Activated CD8-positive, alpha-beta T cell treated with anti-CD3 and anti-CD28 coated beads, Interleukin-2, amount 10 ng/mL, durations not matched to agents 7 days and 5 days (primary cell): ENCODE data around the gene SNCA. TPM values are rescaled to one million over a fixed set of nuclear protein-coding genes. Genes with fewer than 3 reads are reported as not detected.
A peak's percentile ranks its signal among the peaks of the same experiment; 100 is the strongest.

Experiments used
- ATAC-seq: fragments of 150-1000 bp; cut with Tn5 transposase; one replicate; pipeline ENCODE4 v1.10.0; 2021; ENCODE audit warnings: moderate library complexity
- CTCF ChIA-PET: fragments of 350-600 bp; sonication (Branson Sonifier 250); formaldehyde crosslinking; loops from one replicate; lab custom pipeline; 2021; ENCODE audit warnings: antibody characterized with exemption; lab: Charles Lee
- POLR2A ChIA-PET: fragments of 350-600 bp; sonication (Branson Sonifier 250); formaldehyde crosslinking; loops from one replicate; lab custom pipeline; 2021; ENCODE audit warnings: antibody characterized with exemption; lab: Charles Lee
- DNase-seq: peaks from one replicate; pipeline ENCODE4 v3.0.0-alpha.2; 2020
- H3K27ac Mint-ChIP-seq: one replicate; pipeline ENCODE4 v1.8.0; 2021; ENCODE audit warnings: mild to moderate bottlenecking, mixed read lengths
- H3K27me3 Mint-ChIP-seq: one replicate; pipeline ENCODE4 v1.8.0; 2021; ENCODE audit warnings: low read depth, mixed read lengths
- H3K36me3 Mint-ChIP-seq: one replicate; pipeline ENCODE4 v1.8.0; 2021; ENCODE audit warnings: low read depth, mixed read lengths
- H3K4me1 Mint-ChIP-seq: one replicate; pipeline ENCODE4 v1.8.0; 2021; ENCODE audit warnings: low read depth, mixed read lengths
- H3K4me3 Mint-ChIP-seq: one replicate; pipeline ENCODE4 v1.8.0; 2021; ENCODE audit warnings: mild to moderate bottlenecking, mixed read lengths
- H3K9me3 Mint-ChIP-seq: one replicate; pipeline ENCODE4 v1.8.0; 2022; ENCODE audit warnings: mixed read lengths; ENCODE audit not compliant: insufficient read depth
- total RNA-seq, 2 experiments: library from RNA; stranded (reverse); gene quantifications; one replicate each; pipeline ENCODE4 v1.2.3, GENCODE V29; 2021

Gene SNCA
- total RNA-seq, 2 experiments from 2014 or later = 3.8 to 4.3 TPM

- ATAC-seq = no peak
- CTCF ChIA-PET = no interaction called here
Measured at GRCh38 chr4:89685277-89685676, 151.7 kb downstream of the SNCA start.

GRCh38 chr4:89684536-89684935 lies 152.4 kb downstream of the SNCA start:
- Mint-ChIP-seq H3K4me1 (peaks cover 17% of the 10 kb centered on the region), H3K27ac (no peak overlapping the region), H3K4me3 (no peak overlapping the region), H3K27me3 (peaks cover 6% of the 10 kb centered on the region), H3K9me3 (no peaks in the 10 kb centered on the region), H3K36me3 (no peaks in the 10 kb centered on the region)
- ChIA-PET CTCF (no interaction called here), POLR2A (interaction anchor here (0.6 kb wide), 1 partner anchor 197 kb away, joined by 3 read pairs; no protein-coding TSS in a partner anchor)
- DNase-seq (no peak), ATAC-seq (no peak)

More at GRCh38 chr4:89685277-89685676, 151.7 kb downstream of the SNCA start:
- Mint-ChIP-seq H3K4me3 (no peak overlapping the region), H3K36me3 (no peaks in the 10 kb centered on the region), H3K27ac (peak overlapping the region; percentile 5), H3K27me3 (peaks cover 6% of the 10 kb centered on the region), H3K4me1 (peaks cover 15% of the 10 kb centered on the region), H3K9me3 (no peaks in the 10 kb centered on the region)
- no peak for DNase-seq
- POLR2A ChIA-PET = no interaction called here

GRCh38 chr4:89682808-89683207 lies 154.2 kb downstream of the SNCA start:
- peaks cover 7% of the 10 kb centered on the region for H3K27me3 Mint-ChIP-seq
- ATAC-seq (no peak), DNase-seq (no peak)
- H3K36me3 Mint-ChIP-seq = no peaks in the 10 kb centered on the region
- no peaks in the 10 kb centered on the region for H3K9me3 Mint-ChIP-seq
- ChIA-PET POLR2A (no interaction called here), CTCF (no interaction called here)
- no peak overlapping the region for H3K4me3 Mint-ChIP-seq
- peaks cover 20% of the 10 kb centered on the region for H3K4me1 Mint-ChIP-seq
- no peak overlapping the region for H3K27ac Mint-ChIP-seq

- ChIA-PET CTCF (no interaction called here), POLR2A (no interaction called here)
- no peak for ATAC-seq
Measured at GRCh38 chr4:89681671-89682070, 155.3 kb downstream of the SNCA start.

GRCh38 chr4:89681219-89681618 lies 155.7 kb downstream of the SNCA start:
- Mint-ChIP-seq H3K9me3 (peaks cover 5% of the 10 kb centered on the region), H3K27me3 (peaks cover 7% of the 10 kb centered on the region), H3K36me3 (peaks cover 2% of the 10 kb centered on the region), H3K4me3 (no peak overlapping the region), H3K4me1 (peaks cover 20% of the 10 kb centered on the region), H3K27ac (no peak overlapping the region)
- ChIA-PET CTCF (no interaction called here), POLR2A (no interaction called here)
- DNase-seq (no peak), ATAC-seq (no peak)

More at GRCh38 chr4:89681671-89682070, 155.3 kb downstream of the SNCA start:
- H3K36me3 Mint-ChIP-seq = peaks cover 2% of the 10 kb centered on the region
- H3K4me1 Mint-ChIP-seq = peaks cover 20% of the 10 kb centered on the region
- no peak overlapping the region for H3K27ac Mint-ChIP-seq
- H3K9me3 Mint-ChIP-seq = peaks cover 5% of the 10 kb centered on the region
- no peak overlapping the region for H3K4me3 Mint-ChIP-seq
- H3K27me3 Mint-ChIP-seq = peaks cover 7% of the 10 kb centered on the region
- no peak for DNase-seq

- ChIA-PET CTCF (interaction anchor here (1.9 kb wide), 1 partner anchor 18 kb away, joined by 6 read pairs; no protein-coding TSS in a partner anchor), POLR2A (no interaction called here)
- peaks cover 5% of the 10 kb centered on the region for H3K9me3 Mint-ChIP-seq
- ATAC-seq (no peak), DNase-seq (no peak)
- no peak overlapping the region for H3K4me3 Mint-ChIP-seq
- no peak overlapping the region for H3K27ac Mint-ChIP-seq
- H3K4me1 Mint-ChIP-seq = peaks cover 5% of the 10 kb centered on the region
- peaks cover 2% of the 10 kb centered on the region for H3K36me3 Mint-ChIP-seq
- peaks cover 19% of the 10 kb centered on the region for H3K27me3 Mint-ChIP-seq
Measured at GRCh38 chr4:89674876-89675459, 162.0 kb downstream of the SNCA start.

Other genes with a start within 250 kb of the SNCA start
- under 1 TPM; 0.47 to 0.63 TPM for gene MMRN1, start 57.7 kb upstream of the SNCA start, total RNA-seq